ENCODE data around the gene CDC20B.
A peak's percentile ranks its signal among the peaks of the same experiment; 100 is the strongest.

The CDC20B gene, protein sequence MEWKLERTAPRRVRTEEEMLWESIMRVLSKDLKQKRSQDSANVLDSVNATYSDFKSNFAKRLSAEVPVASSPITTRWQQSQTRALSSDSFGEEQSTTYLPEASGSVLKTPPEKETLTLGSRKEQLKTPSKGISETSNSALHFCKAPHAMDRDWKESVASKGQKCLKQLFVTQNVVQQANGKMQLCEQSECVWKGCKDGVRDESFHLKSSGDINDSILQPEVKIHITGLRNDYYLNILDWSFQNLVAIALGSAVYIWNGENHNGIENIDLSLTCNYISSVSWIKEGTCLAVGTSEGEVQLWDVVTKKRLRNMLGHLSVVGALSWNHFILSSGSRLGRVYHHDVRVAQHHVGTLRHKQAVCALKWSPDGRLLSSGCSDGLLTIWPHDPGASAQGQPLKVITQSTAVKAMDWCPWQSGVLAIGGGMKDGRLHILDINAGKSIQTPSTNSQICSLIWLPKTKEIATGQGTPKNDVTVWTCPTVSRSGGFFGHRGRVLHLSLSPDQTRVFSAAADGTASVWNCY

DNA sequence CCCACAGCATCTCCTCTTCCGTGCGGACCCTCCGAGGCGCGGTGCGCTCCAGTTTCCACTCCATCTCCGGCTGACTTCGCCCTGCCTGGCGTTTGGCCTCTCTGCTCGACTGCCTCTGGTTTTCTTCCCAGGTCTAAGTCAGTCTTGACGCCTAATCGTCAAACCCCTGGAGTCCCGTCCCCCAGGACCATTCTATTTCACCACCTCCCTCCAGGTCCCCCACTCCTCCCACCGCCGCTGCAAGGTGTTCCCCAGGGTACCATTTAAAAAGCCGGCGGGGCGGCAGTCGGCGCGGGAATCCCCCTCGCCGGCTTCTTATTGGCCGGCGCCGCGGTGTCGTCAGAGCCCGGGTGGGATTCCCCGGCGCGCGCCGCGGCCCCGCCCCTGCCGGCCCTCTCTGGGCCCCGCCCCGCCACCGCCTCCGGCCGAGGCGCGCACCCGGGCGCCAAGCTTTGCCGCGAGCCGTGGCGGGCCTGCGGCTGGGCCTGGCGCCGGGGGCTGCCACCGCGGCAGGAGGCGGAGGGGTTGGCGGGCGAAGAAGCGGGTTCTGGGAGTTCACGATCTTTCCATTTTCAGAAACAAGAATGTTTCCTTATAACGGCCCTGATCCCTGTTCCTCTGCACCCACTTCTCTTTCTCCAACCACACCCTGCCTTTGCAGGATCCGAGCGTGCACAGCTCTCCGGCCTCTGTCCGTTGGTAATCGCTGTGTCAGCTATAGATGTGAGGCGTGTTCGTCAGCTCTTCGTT, at the start of gene CDC20B:
TSS of gene CDC20B (minus strand) at position 241 of the 750 bp plus-strand sequence. CDS start at position 64, 177 bp downstream.
- Histone ChIP-seq H3K4me3 (peak within 1 kb of the TSS; percentile 37), H3K9me3 (no peaks in the 10 kb centered on the region), H3K4me1 (peaks cover 34% of the 10 kb centered on the region), H3K36me3 (replicated peaks) (no peaks in the 10 kb centered on the region), H3K27me3 (ENCODE audit: low read depth) (no peaks in the 10 kb centered on the region)
- in situ Hi-C loops (cut with MboI; ENCODE audit: low sequenced_read_pairs) = loop anchor here (10.0 to 25.0 kb wide), 2 partner anchors 52 to 636 kb away; partner anchors contain the start of gene MCIDAS
- DNase-seq (ENCODE audit: low spot score in 2 of 2) = peak; percentile 79 to 87

DNA sequence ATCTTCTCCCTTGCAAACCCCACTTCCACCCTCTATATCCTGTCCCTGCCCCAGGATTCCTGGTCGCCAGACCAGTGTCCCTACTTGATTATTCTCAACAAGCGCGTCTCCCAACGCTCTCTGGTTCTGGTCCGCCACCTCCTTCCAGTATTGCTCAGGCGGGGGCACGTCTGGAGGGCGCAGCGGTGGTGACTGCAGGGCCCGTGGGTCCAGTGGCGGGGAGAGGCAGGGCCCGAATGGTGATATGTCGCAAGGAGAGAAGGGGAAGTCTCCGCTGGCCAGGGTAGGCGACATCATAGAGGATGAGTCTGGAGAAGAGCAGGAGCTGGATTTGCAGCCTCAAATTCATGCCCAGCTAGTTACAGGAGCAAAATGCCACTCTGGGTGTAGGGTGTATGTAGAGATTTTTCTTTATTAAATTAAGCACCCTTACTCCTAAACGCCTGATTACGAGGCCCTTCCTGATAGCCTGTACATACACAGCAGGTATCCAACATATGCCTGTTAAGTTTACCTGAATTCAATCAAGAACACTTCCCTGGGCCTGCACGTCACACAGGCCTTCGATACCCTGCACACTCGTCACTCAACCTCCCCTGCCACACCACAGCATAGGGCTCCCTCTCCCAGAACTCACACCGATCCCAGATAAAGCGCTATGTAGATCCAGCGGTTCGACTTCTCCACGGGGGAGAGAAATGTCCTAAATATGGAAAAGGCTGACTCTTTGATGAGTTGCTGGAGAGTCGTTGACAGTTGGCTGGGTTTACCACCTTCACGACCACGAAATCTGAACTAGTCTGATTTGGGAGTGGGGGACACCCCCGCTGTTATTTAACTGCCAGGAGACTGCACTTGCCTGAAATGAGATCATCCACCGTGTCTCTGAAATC, 49.4 kb upstream of the CDC20B start:
- Histone ChIP-seq H3K27me3 (ENCODE audit: low read depth) (no peaks in the 10 kb centered on the region), H3K4me1 (peaks cover 6% of the 10 kb centered on the region), H3K4me3 (no peak overlapping the region), H3K36me3 (replicated peaks) (peaks cover 17% of the 10 kb centered on the region; the same call in 1 of the 2 replicates), H3K9me3 (no peaks in the 10 kb centered on the region)
- DNase-seq (ENCODE audit: low spot score in 2 of 2) = no peak
- in situ Hi-C loops (cut with MboI; ENCODE audit: low sequenced_read_pairs) = loop anchor here (10.0 kb wide), 1 partner anchor 48 kb away; the partner anchor contains the start of gene CDC20B

DNA sequence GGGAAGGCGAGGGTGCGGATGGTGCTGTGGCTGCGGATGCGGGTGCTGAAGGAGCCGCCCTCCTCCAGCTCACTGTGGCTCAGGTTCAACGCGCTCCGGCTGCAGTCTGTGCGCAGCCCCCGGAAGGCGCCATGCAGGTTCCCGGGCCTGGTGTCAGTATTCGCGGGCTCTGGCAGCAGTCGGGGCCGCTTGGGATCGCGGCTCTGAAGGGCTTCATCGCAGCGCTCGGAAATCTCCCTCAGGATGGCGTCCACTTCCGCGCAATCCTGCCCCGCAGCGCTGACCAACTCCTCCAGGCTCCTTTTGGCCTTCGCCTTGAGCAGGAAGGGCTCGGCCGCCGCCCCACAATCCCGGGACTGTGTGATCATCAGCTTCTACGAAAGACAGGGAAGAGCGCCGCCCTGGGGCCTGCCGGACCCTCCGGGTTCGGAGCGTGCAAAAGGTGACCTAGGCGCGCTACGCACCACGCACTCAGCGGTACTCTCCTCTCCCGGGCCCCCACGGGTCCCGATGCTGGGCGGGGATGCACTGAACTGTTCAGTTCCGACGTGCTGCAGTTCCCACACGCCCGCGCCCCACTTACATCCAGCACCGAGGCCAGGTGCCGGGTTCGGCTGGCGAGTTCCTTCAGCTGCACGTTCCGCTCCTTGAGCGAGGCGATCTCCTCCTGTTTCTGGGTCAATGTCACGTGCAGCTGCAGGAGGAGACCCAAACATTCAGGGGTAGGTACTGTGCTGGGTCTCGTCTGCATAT, 47.6 kb upstream of the CDC20B start:
- Histone ChIP-seq H3K9me3 (no peaks in the 10 kb centered on the region), H3K4me3 (no peak overlapping the region), H3K27me3 (ENCODE audit: low read depth) (no peaks in the 10 kb centered on the region), H3K4me1 (no peaks in the 10 kb centered on the region), H3K36me3 (replicated peaks) (peaks cover 17% of the 10 kb centered on the region; the same call in 1 of the 2 replicates)
- in situ Hi-C loops (cut with MboI; ENCODE audit: low sequenced_read_pairs) = loop anchor here (10.0 kb wide), 1 partner anchor 46 kb away; the partner anchor contains the start of gene CDC20B
- no peak for DNase-seq (ENCODE audit: low spot score in 2 of 2)

DNA sequence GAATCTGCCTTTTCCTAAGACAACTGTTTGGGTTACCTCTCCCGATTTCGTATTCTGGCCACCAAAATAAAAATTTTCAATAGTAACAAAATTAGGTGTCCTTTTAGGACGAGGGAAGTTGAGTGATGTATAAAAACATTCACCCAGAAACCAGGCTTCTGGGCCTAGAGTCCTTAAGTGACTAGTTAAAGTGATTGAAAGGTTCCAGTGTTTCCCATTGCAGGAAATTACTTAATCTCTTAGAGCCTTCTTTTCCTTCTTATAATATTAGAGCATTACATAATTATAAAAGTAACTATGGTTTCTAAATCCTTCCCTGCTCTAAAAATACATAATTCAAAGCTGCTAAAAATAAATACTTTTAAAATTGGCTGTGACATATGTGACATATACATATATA, 46.8 kb upstream of the CDC20B start:
- Histone ChIP-seq H3K36me3 (replicated peaks) (peaks cover 17% of the 10 kb centered on the region; the same call in 1 of the 2 replicates), H3K27me3 (ENCODE audit: low read depth) (no peaks in the 10 kb centered on the region), H3K4me3 (no peak overlapping the region), H3K4me1 (no peaks in the 10 kb centered on the region), H3K9me3 (no peaks in the 10 kb centered on the region)
- DNase-seq (ENCODE audit: low spot score in 2 of 2) = no peak
- in situ Hi-C loops (cut with MboI; ENCODE audit: low sequenced_read_pairs) = loop anchor here (10.0 kb wide), 1 partner anchor 45 kb away; the partner anchor contains the start of gene CDC20B

DNA sequence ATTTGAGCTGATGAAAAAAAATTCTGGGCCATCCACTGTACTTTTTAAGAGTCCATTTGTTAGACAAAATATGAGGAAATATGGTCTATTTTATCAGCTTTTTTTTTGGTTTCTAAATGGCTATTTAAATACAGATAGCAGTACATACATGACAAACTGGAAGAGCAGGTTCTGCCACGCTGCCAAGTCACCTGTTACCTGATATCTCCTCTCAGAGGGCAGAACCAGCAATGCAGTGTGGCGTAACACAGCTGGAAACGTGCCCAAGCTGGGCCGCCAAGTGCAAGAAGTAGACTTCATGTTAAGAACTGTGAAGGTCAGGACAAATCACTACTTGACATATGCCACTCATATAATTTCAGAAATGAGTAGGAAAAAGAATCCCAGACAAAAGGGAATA, 46.0 kb upstream of the CDC20B start:
- Histone ChIP-seq H3K36me3 (replicated peaks) (peaks cover 17% of the 10 kb centered on the region; the same call in 1 of the 2 replicates), H3K4me3 (no peak overlapping the region), H3K27me3 (ENCODE audit: low read depth) (no peaks in the 10 kb centered on the region), H3K9me3 (no peaks in the 10 kb centered on the region), H3K4me1 (no peaks in the 10 kb centered on the region)
- DNase-seq (ENCODE audit: low spot score in 2 of 2) = no peak
- in situ Hi-C loops (cut with MboI; ENCODE audit: low sequenced_read_pairs) = no loop called here

DNA sequence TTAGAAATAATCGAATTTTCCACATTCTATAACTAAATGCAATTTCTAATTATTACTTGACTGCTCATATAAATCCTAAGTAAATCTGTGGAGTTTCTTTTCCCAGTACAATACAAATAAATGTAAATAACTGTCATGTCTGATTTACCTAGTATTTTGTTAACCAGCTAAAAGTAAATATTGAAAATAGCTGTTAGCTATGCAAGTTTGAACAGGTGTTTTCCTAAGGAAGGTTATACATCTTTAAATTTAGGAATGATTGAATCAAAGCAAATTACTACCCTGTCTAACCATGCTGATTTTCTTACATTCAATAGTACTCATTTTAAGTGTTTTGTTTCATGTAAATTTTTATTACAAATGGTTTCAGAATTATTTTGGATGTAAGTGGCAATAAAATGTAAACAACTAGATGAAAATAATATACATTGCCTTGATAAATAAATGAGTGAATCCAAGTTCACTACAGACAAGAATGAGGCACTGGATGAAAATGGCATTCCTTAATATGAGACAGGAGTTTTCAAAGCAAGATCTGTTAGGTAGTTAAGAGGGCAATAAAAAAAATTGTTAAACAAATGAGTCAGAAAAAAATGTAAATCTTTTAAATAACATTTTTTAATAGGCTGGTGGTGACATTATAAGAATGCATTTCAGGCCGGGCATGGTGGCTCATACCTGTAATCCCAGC, 38.4 kb upstream of the CDC20B start:
- H3K36me3 ChIP-seq (replicated peaks) = no peaks in the 10 kb centered on the region
- in situ Hi-C loops (cut with MboI; ENCODE audit: low sequenced_read_pairs) = no loop called here
- H3K4me1 ChIP-seq = no peaks in the 10 kb centered on the region; the same call in 1 of the 2 replicates
- H3K27me3 ChIP-seq (ENCODE audit: low read depth) = no peaks in the 10 kb centered on the region
- H3K9me3 ChIP-seq = no peaks in the 10 kb centered on the region
- DNase-seq (ENCODE audit: low spot score in 2 of 2) = no peak
- no peak overlapping the region for H3K4me3 ChIP-seq

DNA sequence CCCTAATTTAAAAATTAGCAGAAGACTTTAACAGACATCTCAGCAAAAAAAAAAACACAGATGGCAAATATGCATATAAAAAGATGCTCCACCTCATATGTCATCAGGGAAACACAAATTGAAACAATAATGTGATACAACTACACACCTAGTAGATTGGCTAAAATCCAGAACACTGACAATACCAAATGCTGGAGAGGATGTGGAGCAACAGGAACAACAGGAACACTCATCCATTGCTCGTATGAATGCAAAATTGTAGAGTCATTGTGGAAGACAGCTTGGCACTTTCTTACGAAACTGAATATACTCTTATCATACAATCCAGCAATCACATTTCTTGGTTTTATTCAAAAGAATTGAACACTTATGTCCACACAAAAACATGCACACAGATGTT, 32.0 kb upstream of the CDC20B start:
- DNase-seq (ENCODE audit: low spot score in 2 of 2) = no peak
- in situ Hi-C loops (cut with MboI; ENCODE audit: low sequenced_read_pairs) = no loop called here
- Histone ChIP-seq H3K9me3 (no peaks in the 10 kb centered on the region), H3K4me1 (no peaks in the 10 kb centered on the region; the same call in 1 of the 2 replicates), H3K27me3 (ENCODE audit: low read depth) (no peaks in the 10 kb centered on the region; the same call in 1 of the 2 replicates), H3K36me3 (replicated peaks) (no peaks in the 10 kb centered on the region), H3K4me3 (no peak overlapping the region)

DNA sequence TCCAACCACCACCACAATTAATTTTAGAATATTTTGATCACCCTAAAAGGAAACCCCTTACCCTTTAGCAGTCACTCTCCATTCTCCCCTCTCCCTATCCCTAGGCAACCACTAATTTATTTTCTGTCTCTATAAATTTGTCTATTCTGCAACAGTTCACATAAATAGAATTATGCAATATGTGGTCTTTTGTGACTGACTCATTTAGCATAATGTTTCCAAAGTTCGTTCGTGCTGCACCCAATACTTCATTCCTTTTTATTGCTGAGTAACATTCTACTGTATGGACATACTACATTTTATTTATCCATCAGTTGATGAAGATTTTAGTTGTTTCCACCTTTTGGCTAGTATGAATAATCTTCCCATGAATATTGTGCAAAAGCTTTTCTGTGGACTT, 18.2 kb upstream of the CDC20B start:
- H3K36me3 ChIP-seq (replicated peaks) = no peaks in the 10 kb centered on the region
- in situ Hi-C loops (cut with MboI; ENCODE audit: low sequenced_read_pairs) = loop anchor here (25.0 kb wide), 1 partner anchor 521 kb away; the partner anchor contains the start of gene SLC38A9

DNA sequence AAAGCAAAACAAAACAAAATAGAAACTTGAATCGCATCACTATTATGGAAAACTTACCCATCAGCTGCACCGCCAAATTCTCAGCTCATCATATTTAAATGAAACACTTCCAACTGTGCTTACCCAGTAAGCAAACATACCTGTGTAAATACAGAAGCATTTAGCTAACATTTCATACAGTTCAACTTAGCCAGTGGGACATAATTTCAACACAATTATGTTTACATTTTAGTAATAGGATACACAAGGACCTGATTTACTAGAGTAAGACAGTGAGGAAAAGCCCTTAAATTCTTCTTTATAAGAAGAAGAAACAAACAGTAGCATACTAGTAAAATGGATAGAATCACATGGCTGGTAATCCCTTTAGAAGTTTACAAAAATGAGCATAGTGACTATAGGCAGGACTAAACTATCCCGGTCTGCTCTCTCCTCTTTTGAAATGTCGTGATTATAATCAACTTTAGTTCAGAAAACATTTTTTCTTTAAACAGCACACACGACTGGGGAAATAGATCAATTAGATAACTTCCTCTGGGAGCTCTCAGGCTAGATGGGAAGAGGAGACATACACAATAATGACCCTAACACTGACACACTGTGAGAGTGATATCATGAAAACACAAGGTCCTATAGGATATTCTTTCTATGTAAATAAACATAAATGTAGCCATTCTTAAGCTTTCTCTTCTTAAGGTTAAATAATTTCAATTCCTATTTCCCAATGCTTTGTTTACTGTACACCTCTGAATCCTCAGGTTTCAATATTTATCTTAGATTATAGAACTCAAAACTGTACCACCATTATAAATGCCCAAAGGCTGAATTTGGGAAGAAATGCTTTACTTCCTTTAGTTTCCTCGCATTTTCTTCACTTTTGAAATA, 15.9 kb upstream of the CDC20B start:
- H3K36me3 ChIP-seq (replicated peaks) = no peaks in the 10 kb centered on the region
- H3K4me1 ChIP-seq = no peaks in the 10 kb centered on the region
- H3K27me3 ChIP-seq (ENCODE audit: low read depth) = peaks cover 14% of the 10 kb centered on the region; the same call in 1 of the 2 replicates
- no peak for DNase-seq (ENCODE audit: low spot score in 2 of 2)
- no peaks in the 10 kb centered on the region for H3K9me3 ChIP-seq
- in situ Hi-C loops (cut with MboI; ENCODE audit: low sequenced_read_pairs) = loop anchor here (25.0 kb wide), 1 partner anchor 523 kb away; the partner anchor contains the start of gene SLC38A9
- H3K4me3 ChIP-seq = no peak overlapping the region

More for the DNA sequence above, 18.2 kb upstream of the CDC20B start:
- peaks cover 12% of the 10 kb centered on the region for H3K27me3 ChIP-seq (ENCODE audit: low read depth)
- H3K4me3 ChIP-seq = no peak overlapping the region
- DNase-seq (ENCODE audit: low spot score in 2 of 2) = no peak
- no peaks in the 10 kb centered on the region for H3K9me3 ChIP-seq
- no peaks in the 10 kb centered on the region for H3K4me1 ChIP-seq

DNA sequence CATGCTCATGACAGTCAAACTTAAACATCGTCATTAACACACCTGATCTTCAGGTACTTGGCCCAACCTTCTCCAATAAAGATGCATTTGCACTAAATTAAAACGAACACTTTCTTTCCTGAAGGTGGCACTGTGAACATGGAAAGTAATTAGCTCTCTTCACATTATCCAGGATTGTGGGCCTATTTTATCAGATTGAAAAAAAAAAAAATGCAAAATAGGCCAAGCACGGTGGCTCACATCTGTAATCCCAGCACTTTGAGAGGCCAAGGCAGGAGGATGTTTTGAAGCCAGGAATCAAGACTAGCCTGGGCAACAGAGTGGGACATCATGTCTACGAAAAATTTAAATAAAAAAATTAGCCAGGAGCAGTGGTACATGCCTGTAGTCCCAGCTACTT, 14.4 kb upstream of the CDC20B start:
- no peaks in the 10 kb centered on the region for H3K36me3 ChIP-seq (replicated peaks)
- DNase-seq (ENCODE audit: low spot score in 2 of 2) = peak in 1 of 2 experiments; percentile 29
- H3K4me1 ChIP-seq = no peaks in the 10 kb centered on the region
- in situ Hi-C loops (cut with MboI; ENCODE audit: low sequenced_read_pairs) = loop anchor here (25.0 kb wide), 1 partner anchor 525 kb away; the partner anchor contains the start of gene SLC38A9
- H3K27me3 ChIP-seq (ENCODE audit: low read depth) = peaks cover 15% of the 10 kb centered on the region; the same call in 1 of the 2 replicates
- H3K9me3 ChIP-seq = no peaks in the 10 kb centered on the region
- H3K4me3 ChIP-seq = no peak overlapping the region

DNA sequence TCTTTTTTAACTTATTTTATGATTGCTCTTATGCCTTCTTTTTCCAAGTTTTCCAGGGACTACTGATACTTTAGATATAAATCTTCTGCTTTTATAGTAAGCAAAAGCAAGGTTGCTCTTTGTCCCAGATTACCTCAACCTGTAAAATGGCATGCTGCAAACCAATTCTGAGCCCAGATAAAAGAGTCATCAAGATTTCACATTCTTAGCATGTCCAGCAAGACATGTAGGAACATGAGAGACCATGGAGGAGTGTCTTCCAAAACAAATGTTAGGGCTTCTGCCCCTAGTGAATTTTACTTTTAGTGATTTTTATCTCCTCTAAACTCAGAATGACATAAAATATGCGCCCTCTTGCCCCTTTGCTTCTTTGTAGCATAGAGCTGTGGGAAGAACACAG, 7.0 kb upstream of the CDC20B start:
- DNase-seq (ENCODE audit: low spot score in 2 of 2) = no peak
- in situ Hi-C loops (cut with MboI; ENCODE audit: low sequenced_read_pairs) = loop anchor here (25.0 kb wide), 1 partner anchor 532 kb away; the partner anchor contains the start of gene SLC38A9
- Histone ChIP-seq H3K4me3 (no peak overlapping the region), H3K27me3 (ENCODE audit: low read depth) (peaks cover 8% of the 10 kb centered on the region), H3K9me3 (no peaks in the 10 kb centered on the region), H3K4me1 (peaks cover 15% of the 10 kb centered on the region), H3K36me3 (replicated peaks) (no peaks in the 10 kb centered on the region)

Data from HAP-1 (cell line).